GM12878 (cell line): ENCODE results near the gene DNAJA2.

Experiments used
- CTCF ChIP-seq, 3 experiments: IDR thresholded peaks in 2 of 3; conservative IDR thresholded peaks in 1 of 3; 2 replicates each; pipeline ENCODE4 v1.5.1; 2011; ENCODE audit warnings: low read depth in 3 of 3, low read length in 3 of 3, mild to moderate bottlenecking in 3 of 3, control low read depth in 2 of 3, moderate library complexity in 2 of 3, inconsistent platforms in 1 of 3, mixed read lengths in 1 of 3; ENCODE audit not compliant: control insufficient read depth in 2 of 3, insufficient read depth in 1 of 3; ENCODE audit errors: extremely low read depth in 1 of 3
- HCFC1 ChIP-seq: fragments of 150-350 bp; IDR thresholded peaks from 2 replicates; pipeline ENCODE4 v1.6.1; 2014; ENCODE audit warnings: low read length
- NFXL1 ChIP-seq: fragments of 450-650 bp; IDR thresholded peaks from 2 replicates; pipeline ENCODE4 v1.6.1; 2017; ENCODE audit warnings: antibody characterized with exemption, mild to moderate bottlenecking, borderline replicate concordance
- POLR2AphosphoS5 ChIP-seq: IDR thresholded peaks from 2 replicates; pipeline ENCODE4 v1.6.1; 2011; ENCODE audit warnings: mild to moderate bottlenecking, low read length, inconsistent platforms
- TARDBP ChIP-seq: IDR thresholded peaks from 2 replicates; pipeline ENCODE4 v1.6.1; 2016; ENCODE audit warnings: borderline replicate concordance
- TCF12 ChIP-seq: IDR thresholded peaks from 2 replicates; pipeline ENCODE4 v1.6.1; 2011; ENCODE audit warnings: low read depth, mild to moderate bottlenecking, low read length
- YY1 ChIP-seq: IDR thresholded peaks from 2 replicates; pipeline ENCODE4 v1.6.1; 2011; ENCODE audit warnings: low read depth, mild to moderate bottlenecking, low read length
- ZNF274 ChIP-seq: IDR thresholded peaks from one replicate; pipeline ENCODE4 v1.8.0; 2011; ENCODE audit not compliant: insufficient read length, insufficient read depth
- ZNF687 ChIP-seq: fragments of 450-650 bp; IDR thresholded peaks from 2 replicates; pipeline ENCODE4 v1.6.1; 2017; ENCODE audit warnings: mild to moderate bottlenecking, moderate library complexity
- TF ChIP-seq, protein P1 (sequence below): fragments of 450-650 bp; IDR thresholded peaks from 2 replicates; pipeline ENCODE4 v1.6.1; 2014; ENCODE audit warnings: mild to moderate bottlenecking
- TF ChIP-seq, protein P2 (sequence below): IDR thresholded peaks from 2 replicates; pipeline ENCODE4 v1.6.1; 2012; ENCODE audit warnings: mild to moderate bottlenecking, low read depth, low read length

GRCh38 chr16:46926470-46927225 is 46.8 kb downstream of the DNAJA2 start:
- TF ChIP-seq, protein P1, sequence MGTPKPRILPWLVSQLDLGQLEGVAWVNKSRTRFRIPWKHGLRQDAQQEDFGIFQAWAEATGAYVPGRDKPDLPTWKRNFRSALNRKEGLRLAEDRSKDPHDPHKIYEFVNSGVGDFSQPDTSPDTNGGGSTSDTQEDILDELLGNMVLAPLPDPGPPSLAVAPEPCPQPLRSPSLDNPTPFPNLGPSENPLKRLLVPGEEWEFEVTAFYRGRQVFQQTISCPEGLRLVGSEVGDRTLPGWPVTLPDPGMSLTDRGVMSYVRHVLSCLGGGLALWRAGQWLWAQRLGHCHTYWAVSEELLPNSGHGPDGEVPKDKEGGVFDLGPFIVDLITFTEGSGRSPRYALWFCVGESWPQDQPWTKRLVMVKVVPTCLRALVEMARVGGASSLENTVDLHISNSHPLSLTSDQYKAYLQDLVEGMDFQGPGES = no peak
- no peak for TF ChIP-seq TCF12
- TF ChIP-seq ZNF687 = no peak
- no peak for TF ChIP-seq CTCF (IDR thresholded peaks at IDR 0.05 in 2 of 3, conservative IDR thresholded peaks at IDR 0.05 in 1 of 3; ENCODE audit: control insufficient read depth in 2 of 3, extremely low read depth in 1 of 3, insufficient read depth in 1 of 3, low read depth in 3 of 3, low read length in 3 of 3)
- no peak for TF ChIP-seq NFXL1
- TF ChIP-seq ZNF274 = no peak
- TF ChIP-seq, protein P2, sequence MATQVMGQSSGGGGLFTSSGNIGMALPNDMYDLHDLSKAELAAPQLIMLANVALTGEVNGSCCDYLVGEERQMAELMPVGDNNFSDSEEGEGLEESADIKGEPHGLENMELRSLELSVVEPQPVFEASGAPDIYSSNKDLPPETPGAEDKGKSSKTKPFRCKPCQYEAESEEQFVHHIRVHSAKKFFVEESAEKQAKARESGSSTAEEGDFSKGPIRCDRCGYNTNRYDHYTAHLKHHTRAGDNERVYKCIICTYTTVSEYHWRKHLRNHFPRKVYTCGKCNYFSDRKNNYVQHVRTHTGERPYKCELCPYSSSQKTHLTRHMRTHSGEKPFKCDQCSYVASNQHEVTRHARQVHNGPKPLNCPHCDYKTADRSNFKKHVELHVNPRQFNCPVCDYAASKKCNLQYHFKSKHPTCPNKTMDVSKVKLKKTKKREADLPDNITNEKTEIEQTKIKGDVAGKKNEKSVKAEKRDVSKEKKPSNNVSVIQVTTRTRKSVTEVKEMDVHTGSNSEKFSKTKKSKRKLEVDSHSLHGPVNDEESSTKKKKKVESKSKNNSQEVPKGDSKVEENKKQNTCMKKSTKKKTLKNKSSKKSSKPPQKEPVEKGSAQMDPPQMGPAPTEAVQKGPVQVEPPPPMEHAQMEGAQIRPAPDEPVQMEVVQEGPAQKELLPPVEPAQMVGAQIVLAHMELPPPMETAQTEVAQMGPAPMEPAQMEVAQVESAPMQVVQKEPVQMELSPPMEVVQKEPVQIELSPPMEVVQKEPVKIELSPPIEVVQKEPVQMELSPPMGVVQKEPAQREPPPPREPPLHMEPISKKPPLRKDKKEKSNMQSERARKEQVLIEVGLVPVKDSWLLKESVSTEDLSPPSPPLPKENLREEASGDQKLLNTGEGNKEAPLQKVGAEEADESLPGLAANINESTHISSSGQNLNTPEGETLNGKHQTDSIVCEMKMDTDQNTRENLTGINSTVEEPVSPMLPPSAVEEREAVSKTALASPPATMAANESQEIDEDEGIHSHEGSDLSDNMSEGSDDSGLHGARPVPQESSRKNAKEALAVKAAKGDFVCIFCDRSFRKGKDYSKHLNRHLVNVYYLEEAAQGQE = no peak
- TF ChIP-seq POLR2AphosphoS5 = no peak
- no peak for TF ChIP-seq TARDBP
- no peak for TF ChIP-seq YY1
- TF ChIP-seq HCFC1 = no peak
